Testis (tissue), 3 donors: Measurements from ENCODE around the gene FGF12. TPM values are rescaled to one million over a fixed set of nuclear protein-coding genes. Genes with fewer than 3 reads are reported as not detected.

Experiments
- DNase-seq: peaks from one replicate; pipeline ENCODE4 v3.0.0-alpha.2; 2019
- H3K27ac ChIP-seq, 2 donors: fragments of 200-600 bp; sonication (generic); one replicate each; pipeline ENCODE4 v1.5.1; 2019
- H3K27me3 ChIP-seq: fragments of 200-600 bp; sonication (generic); one replicate; pipeline ENCODE4 v1.5.1; 2019
- H3K36me3 ChIP-seq: fragments of 200-600 bp; sonication (generic); one replicate; pipeline ENCODE4 v1.5.1; 2017; ENCODE audit warnings: low read depth; ENCODE audit errors: missing control alignments
- H3K4me1 ChIP-seq: fragments of 200-600 bp; sonication (generic); one replicate; pipeline ENCODE4 v1.5.1; 2019
- H3K4me3 ChIP-seq, 2 donors: fragments of 200-600 bp; sonication (generic); one replicate each; pipeline ENCODE4 v1.5.1; 2017 to 2019
- H3K9me3 ChIP-seq: fragments of 200-600 bp; sonication (generic); one replicate; pipeline ENCODE4 v1.5.1; 2017
- POLR2A ChIP-seq: fragments of 450-650 bp; IDR thresholded peaks from one replicate; pipeline ENCODE4 v1.6.1; 2017; ENCODE audit warnings: antibody characterized with exemption, mild to moderate bottlenecking, moderate library complexity
- WGBS, 2 donors: methylation state at CpG; one replicate each; pipeline ENCODE4 v1.1.5; 2018; 5-methylcytosine and 5-hydroxymethylcytosine counted together
- intact Hi-C: fragments of 100-400 bp; cut with DNase I; formaldehyde crosslinking; loops from one replicate; pipeline ENCODE4 v1.15.1; 2023; ENCODE audit warnings: low total_unique reads
- polyA plus RNA-seq: library from polyadenylated mRNA; stranded (reverse); fragments of 350-450 nt; fragmentation: Illumina TruSeq; extraction: RNeasy Lipid Tissue Mini Kit (QIAGEN cat#74804); gene quantifications from one replicate; pipeline ENCODE4 v1.2.3, GENCODE V29; 2014; ENCODE audit warnings: low read depth, low replicate concordance; ENCODE audit not compliant: insufficient read depth
- total RNA-seq, 2 donors: library from RNA; depleted of rRNA; stranded (reverse); fragments of >200 nt; gene quantifications; one replicate each; pipeline ENCODE4 v1.2.3, GENCODE V29; 2016
- TF ChIP-seq, protein P1 (sequence below), 3 experiments: fragments of 450-650 bp in 2 of 3; fragments of 200-600 bp in 1 of 3; sonication (generic) in 1 of 3; IDR thresholded peaks; one replicate each; pipeline ENCODE4 v1.5.1; 2016 to 2019; ENCODE audit warnings: antibody characterized with exemption in 3 of 3, mild to moderate bottlenecking in 2 of 3, moderate library complexity in 1 of 3

FGF12 gene
- total and polyA plus RNA-seq, 3 donors from 2014 or later, result 2.3 to 3.3 (median 3.0) TPM

DNA sequence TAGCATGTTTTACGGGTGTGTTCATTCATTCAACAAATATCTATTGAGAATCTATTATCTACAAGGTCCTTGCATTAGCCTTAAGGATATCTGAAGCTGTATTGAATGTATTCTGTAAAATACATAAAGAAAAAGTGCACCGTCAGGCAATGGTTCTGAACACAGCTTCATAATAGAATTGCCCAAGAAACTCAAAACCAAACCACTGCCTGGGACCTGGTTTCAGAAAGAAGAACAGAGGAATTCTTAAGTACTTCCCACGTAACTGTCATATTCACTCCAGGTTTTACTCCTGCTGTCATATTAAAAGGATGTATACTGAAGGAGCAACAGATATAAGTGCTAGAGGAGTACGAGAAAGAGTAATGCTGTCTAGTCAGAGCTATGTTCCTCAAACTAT is 115.9 kb downstream of the FGF12 start:
- intact Hi-C loops, result no loop called here
- Histone ChIP-seq H3K4me3 (no peak overlapping the region), H3K27me3 (no peaks in the 10 kb centered on the region), H3K27ac (no peak overlapping the region), H3K36me3 (no peaks in the 10 kb centered on the region), H3K9me3 (no peaks in the 10 kb centered on the region), H3K4me1 (no peaks in the 10 kb centered on the region)
- TF ChIP-seq POLR2A, result no peak
- TF ChIP-seq, protein P1, sequence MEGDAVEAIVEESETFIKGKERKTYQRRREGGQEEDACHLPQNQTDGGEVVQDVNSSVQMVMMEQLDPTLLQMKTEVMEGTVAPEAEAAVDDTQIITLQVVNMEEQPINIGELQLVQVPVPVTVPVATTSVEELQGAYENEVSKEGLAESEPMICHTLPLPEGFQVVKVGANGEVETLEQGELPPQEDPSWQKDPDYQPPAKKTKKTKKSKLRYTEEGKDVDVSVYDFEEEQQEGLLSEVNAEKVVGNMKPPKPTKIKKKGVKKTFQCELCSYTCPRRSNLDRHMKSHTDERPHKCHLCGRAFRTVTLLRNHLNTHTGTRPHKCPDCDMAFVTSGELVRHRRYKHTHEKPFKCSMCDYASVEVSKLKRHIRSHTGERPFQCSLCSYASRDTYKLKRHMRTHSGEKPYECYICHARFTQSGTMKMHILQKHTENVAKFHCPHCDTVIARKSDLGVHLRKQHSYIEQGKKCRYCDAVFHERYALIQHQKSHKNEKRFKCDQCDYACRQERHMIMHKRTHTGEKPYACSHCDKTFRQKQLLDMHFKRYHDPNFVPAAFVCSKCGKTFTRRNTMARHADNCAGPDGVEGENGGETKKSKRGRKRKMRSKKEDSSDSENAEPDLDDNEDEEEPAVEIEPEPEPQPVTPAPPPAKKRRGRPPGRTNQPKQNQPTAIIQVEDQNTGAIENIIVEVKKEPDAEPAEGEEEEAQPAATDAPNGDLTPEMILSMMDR (IDR thresholded peaks at IDR 0.05), result no peak
- DNase-seq, result no peak
- WGBS, 2 donors, result 91% methylated on average over 4 of the region's 4 CpGs

DNA sequence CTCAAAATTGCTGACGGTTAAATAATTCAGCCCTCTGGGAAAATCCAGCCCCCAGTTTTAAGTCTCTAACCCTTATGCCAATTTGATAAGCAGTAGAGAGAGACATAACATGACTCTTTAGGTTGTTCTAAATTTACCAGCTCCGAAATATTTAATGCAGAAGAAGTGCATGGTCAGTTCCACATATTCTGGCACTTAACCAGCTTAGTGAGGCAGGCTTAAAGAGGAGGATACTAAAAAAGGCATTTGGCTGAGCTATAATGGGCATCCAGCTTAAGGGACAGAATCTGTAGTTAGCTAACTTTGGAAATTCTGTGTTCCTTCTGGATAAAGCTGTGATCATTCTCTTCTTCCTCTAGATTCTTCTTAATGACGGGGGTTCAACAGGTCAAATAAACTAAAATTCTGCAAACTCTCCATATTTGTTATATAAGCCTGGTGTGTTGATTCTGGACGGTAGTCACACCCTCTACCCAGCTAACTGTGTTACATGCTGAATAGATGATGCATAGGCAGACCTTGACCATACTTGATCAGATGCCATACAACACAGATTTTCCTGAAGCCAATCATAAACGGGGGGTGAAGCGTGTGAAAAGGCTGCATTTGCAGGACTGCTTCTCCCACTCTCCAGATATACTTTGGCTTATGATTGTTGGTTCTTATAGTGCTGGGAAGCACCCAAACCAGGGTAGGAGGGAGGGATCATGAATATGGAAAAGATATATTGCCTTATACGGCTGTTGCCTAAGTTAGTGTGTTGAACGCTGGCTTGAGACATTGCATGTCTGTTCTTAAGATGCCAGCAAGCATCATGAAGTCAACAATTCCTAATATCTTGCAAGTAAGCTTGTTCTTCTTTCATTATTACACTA is 118.4 kb downstream of the FGF12 start:
- H3K36me3 ChIP-seq, result no peaks in the 10 kb centered on the region
- H3K4me3 ChIP-seq, result no peak overlapping the region
- TF ChIP-seq, protein P1 (IDR thresholded peaks at IDR 0.05), result no peak
- no peak for TF ChIP-seq POLR2A
- intact Hi-C loops, result no loop called here
- no peaks in the 10 kb centered on the region for H3K9me3 ChIP-seq
- H3K27me3 ChIP-seq, result no peaks in the 10 kb centered on the region
- no peaks in the 10 kb centered on the region for H3K4me1 ChIP-seq
- H3K27ac ChIP-seq, result no peak overlapping the region
- 75 to 78% methylated on average over 8 of the region's 8 CpGs for WGBS, 2 donors
- DNase-seq, result no peak

DNA sequence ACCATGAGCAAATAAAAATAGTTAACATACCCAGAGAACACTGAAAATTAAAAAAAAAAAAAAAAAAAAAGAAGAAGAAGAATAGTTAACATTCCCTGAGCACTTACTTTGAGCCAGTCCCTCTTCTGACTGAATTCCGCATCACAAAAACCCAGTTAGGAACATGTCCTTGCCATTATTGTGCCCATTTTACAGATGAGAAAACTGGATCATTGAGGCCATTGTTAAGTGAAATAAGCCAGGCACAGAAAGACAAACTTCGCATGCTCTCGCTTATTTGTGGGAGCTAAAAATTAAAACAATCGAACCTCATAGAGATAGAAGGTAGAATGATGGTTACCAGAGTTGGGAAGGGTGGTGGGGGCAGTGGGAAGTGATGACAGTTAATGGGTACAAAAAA is 119.5 kb downstream of the FGF12 start:
- 93 to 95% methylated on average over 4 of the region's 4 CpGs for WGBS, 2 donors
- intact Hi-C loops, result no loop called here
- H3K27ac ChIP-seq, result no peak overlapping the region
- H3K27me3 ChIP-seq, result no peaks in the 10 kb centered on the region
- no peaks in the 10 kb centered on the region for H3K36me3 ChIP-seq
- no peak overlapping the region for H3K4me3 ChIP-seq
- H3K4me1 ChIP-seq, result no peaks in the 10 kb centered on the region
- H3K9me3 ChIP-seq, result no peaks in the 10 kb centered on the region
- no peak for DNase-seq
- TF ChIP-seq, protein P1 (IDR thresholded peaks at IDR 0.05), result no peak
- no peak for TF ChIP-seq POLR2A

DNA sequence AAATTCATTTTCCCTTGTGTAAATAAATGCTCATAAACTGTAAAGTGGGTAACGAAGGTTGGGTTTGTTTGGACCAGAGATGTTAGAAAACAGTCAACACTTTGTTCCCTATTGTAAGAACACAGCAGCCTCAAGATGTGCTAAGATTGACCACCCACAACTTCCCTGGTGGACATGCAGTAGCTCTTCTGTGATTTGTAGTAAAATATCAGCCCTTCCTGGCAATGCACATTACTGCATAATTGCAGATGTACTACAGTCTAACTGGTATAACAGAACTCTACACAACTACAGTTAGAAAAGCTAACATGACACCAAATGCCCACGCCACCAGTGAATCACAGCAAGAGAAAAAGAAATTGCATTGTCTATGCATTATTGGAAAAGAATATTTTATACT is 129.4 kb downstream of the FGF12 start:
- H3K9me3 ChIP-seq, result no peaks in the 10 kb centered on the region
- intact Hi-C loops, result no loop called here
- H3K4me3 ChIP-seq, result no peak overlapping the region
- no peak for DNase-seq
- H3K36me3 ChIP-seq, result no peaks in the 10 kb centered on the region
- H3K27ac ChIP-seq, result no peak overlapping the region
- no peak for TF ChIP-seq POLR2A
- TF ChIP-seq, protein P1 (IDR thresholded peaks at IDR 0.05), result no peak
- no peaks in the 10 kb centered on the region for H3K27me3 ChIP-seq
- no peaks in the 10 kb centered on the region for H3K4me1 ChIP-seq
- 87 to 93% methylated on average over 2 of the region's 2 CpGs for WGBS, 2 donors

DNA sequence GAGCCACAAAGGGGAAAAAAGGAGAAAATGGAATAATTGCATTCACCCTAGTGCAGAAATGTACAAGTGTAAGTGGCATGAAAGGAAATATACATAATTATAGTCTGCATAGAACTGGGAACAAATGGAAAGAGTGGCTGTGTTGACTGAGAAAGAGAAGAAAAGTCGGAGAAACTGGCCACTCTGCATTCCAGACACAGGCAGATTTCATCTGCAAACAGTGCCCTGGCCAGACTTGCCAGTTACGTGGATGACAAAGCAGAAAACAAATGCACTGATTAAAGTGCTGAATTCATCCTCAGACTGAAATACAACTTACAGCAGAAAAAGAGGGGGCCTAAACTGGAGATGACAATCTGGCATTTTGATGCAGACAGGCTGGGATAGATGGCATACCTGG is 129.8 kb downstream of the FGF12 start:
- TF ChIP-seq POLR2A, result no peak
- TF ChIP-seq, protein P1 (IDR thresholded peaks at IDR 0.05), result no peak
- no peak for DNase-seq
- H3K4me1 ChIP-seq, result no peaks in the 10 kb centered on the region
- no peaks in the 10 kb centered on the region for H3K9me3 ChIP-seq
- WGBS, 2 donors, result 63 to 79% methylated on average over 2 of the region's 2 CpGs
- no peak overlapping the region for H3K4me3 ChIP-seq
- H3K36me3 ChIP-seq, result no peaks in the 10 kb centered on the region
- intact Hi-C loops, result no loop called here
- H3K27me3 ChIP-seq, result no peaks in the 10 kb centered on the region
- H3K27ac ChIP-seq, result no peak overlapping the region
